K562 (cell line): ENCODE results near the gene CIAO2B.

Experiments
- FOXM1 ChIP-seq, 2 experiments: fragments of 450-650 bp in 1 of 2; sonication (generic) in 1 of 2; formaldehyde crosslinking in 1 of 2; IDR thresholded peaks; 2 replicates each; pipeline versions ENCODE4 v1.6.1 to v1.9.0; 2017 to 2022; ENCODE audit warnings: low read depth in 2 of 2, mild to moderate bottlenecking in 2 of 2, missing genetic modification reagents in 1 of 2, moderate library complexity in 1 of 2
- MEIS2 ChIP-seq: fragments of 450-650 bp; IDR thresholded peaks from 2 replicates; pipeline ENCODE4 v1.6.1; 2014; ENCODE audit warnings: mild to moderate bottlenecking; ENCODE audit not compliant: partially characterized antibody
- MTA3 ChIP-seq: fragments of 450-650 bp; formaldehyde crosslinking; IDR thresholded peaks from 2 replicates; pipeline ENCODE4 v1.6.1; 2017; ENCODE audit warnings: mild to moderate bottlenecking, borderline replicate concordance
- SRF ChIP-seq, 2 experiments: fragments of 250-450, 450-650 bp in 1 of 2; sonication (Bioruptor Pico) in 1 of 2; sonication (generic) in 1 of 2; formaldehyde crosslinking; IDR thresholded peaks; 2 replicates each; pipeline versions ENCODE4 v1.5.0 to v1.5.1; 2020 to 2022; ENCODE audit warnings: mild to moderate bottlenecking in 1 of 2, missing genetic modification reagents in 1 of 2
- SRSF7 ChIP-seq: fragments of 200-400 bp; formaldehyde crosslinking; optimal IDR thresholded peaks from 2 replicates; pipeline ENCODE3; 2017; ENCODE audit warnings: mild to moderate bottlenecking, low read depth, low read length

- TF ChIP-seq SRF (CRISPR knock-in tag; IDR thresholded peaks at IDR 0.05) (no peak), SRSF7 (no peak), MTA3 (no peak), FOXM1 (IDR thresholded peaks at IDR 0.05; ENCODE audit: low read depth) (no peak), FOXM1 (CRISPR knock-in tag; IDR thresholded peaks at IDR 0.05; ENCODE audit: low read depth) (no peak), MEIS2 (no peak)
Measured at GRCh38 chr16:66949472-66949871, 15.3 kb upstream of the CIAO2B start.
